HG02840 (cell line): Measurements from ENCODE around the gene MIS12.

Experiments used
- ATAC-seq: cut with Tn5 transposase; IDR thresholded peaks from one replicate; pipeline ENCODE4 v1.9.1; 2021; ENCODE audit warnings: mild to moderate bottlenecking, moderate library complexity, moderate number of reproducible peaks; ENCODE audit not compliant: unreplicated experiment, low FRiP score

Gene MIS12

GRCh38 chr17:5532581-5532980 lies 46.2 kb downstream of the MIS12 start:
- no peak for ATAC-seq

DNA sequence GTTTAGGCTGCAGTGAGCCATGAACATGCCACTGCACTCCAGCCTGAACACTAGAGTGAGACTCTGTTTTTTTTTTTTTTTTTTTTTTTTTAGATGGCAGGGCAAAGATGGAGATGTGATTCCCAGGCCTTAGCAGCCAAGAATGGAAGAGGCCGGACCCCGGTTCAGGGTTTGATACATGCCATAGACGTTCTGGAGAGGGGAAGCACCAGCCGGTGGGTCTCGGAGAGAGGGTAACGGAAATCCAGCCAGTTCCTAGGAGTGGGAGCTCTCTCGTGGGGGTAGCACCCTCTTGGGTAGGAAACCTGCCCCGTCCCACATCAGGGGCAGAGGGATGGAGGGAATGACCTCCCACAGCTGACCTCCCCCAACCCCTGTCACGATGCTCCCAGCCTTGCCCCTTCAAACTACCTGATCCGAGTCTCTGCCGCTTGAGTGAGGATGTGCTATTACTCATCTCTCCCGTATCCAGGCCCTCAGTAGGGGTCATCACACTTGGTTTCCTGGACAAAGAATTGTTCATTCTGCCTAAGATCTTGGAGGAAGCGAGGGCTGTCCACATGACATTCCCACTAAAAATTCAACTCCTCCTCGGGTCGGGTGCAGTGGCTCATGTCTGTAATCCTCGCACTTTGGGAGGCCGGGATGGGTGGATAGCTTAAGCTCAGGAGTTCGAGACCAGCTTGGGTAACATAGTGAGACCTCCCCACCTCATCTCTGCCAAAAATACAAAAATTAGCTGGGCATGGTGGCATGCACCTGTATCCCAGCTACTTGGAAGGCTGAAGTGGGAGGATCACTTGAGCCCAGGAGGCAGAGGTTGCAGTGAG lies 47.3 kb downstream of the MIS12 start:
- no peak for ATAC-seq

DNA sequence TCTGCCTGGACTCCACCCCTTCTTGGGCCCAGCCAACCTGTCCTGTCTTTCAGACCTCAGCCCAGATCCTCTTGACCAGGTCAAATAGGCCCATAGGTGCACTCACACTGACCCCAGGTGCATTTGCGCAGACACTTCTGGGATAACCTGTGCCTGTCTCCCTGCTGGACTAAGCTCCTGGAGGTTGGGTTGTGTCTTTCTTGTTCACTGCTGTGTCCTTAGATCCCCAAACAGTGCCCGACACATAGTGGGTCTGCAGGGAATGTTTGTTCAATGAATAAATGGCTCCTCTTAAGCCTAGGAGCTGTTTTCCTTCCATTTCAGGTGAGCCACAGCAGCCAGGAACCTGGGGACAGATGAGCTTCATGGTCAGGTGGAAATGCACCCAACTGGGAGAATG lies 49.1 kb downstream of the MIS12 start:
- no peak for ATAC-seq

DNA sequence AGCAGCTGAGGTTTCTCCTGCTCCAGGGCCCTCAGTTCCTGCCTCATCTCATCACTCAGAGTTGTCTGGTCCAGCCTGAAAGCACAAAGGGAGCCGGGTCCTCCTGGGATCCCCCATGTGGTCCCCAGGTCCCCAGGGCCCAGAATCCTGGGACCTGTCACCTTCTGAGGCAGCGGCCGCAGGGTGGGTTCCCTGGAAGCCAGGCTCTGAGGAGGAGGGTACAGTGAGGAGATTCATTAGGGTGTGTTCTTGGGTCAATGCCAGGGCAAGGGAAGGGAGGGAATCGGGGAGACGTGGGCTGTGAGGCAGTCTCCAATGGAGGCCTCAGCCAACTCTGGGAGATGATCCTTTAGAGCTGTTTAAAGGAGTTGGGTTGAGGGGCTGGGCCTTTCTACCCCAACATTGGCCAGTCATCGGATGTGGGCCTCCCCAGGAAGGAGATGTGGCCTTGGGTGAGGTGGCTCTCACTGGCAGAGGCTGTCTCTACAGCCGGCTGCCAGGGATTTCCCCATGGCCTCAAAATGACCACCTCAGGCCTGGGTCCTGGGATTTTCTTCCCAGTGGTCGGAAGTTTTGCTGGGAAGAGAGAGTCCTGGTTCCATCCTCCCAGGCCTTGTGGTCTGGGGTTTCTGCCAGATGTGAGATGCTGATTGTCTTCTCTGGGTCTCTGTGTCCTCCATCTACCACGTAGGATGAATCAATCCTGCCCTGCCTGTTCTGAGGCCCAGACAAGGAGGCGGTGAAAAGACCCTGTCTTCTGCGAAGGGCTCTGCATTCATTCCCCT lies 50.7 kb downstream of the MIS12 start:
- no peak for ATAC-seq

- no peak for ATAC-seq
Observed at GRCh38 chr17:5539286-5539685, 52.9 kb downstream of the MIS12 start.

DNA sequence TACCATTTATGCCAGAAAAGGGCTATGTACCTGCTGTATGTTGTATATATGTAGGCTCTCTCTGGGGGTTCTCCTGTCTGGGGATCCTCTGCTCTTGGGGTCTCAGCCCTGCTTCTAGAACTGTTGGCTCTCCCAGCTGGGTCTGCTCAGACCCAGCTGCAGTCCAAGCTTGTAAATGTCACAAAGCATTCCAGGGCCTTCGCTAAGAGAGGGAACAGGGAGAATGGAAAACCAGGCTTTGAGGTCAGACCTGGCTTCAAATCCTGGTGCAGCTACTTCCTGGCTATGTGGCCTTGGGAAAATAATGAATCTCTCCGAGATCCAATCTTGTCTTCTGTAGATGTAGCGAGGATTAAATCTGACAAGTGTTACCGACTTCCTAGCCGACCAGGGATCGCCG lies 54.0 kb downstream of the MIS12 start:
- no peak for ATAC-seq
